Common myeloid progenitor, CD34-positive (primary cell): ENCODE data around the gene FAM156A.
"Not testable (repeated sequence)": the region's sequence is repeated elsewhere in the genome, so short reads cannot be mapped to it uniquely, and the experiment has no call there.

ENCODE experiments used
- CTCF ChIA-PET: fragments of 350-600 bp; sonication (Branson Sonifier 250); formaldehyde crosslinking; loops from one replicate; lab custom pipeline; 2021; ENCODE audit warnings: antibody characterized with exemption; lab: Charles Lee
- POLR2A ChIA-PET: fragments of 350-600 bp; sonication (Branson Sonifier 250); formaldehyde crosslinking; loops from one replicate; lab custom pipeline; 2021; ENCODE audit warnings: antibody characterized with exemption; lab: Charles Lee
- DNase-seq, 3 donors: peaks; one replicate each; pipeline versions ENCODE4 v3.0.0 to v3.0.0-alpha.2; 2013
- H3K27ac ChIP-seq, 2 experiments: 1 replicate in 1 of 2; 2 replicates in 1 of 2; pipeline ENCODE4 v1.7.0; 2013; ENCODE audit warnings: inconsistent platforms in 2 of 2, low read length in 2 of 2, mild to moderate bottlenecking in 2 of 2, low read depth in 1 of 2, moderate library complexity in 1 of 2; ENCODE audit not compliant: severe bottlenecking in 2 of 2, insufficient read depth in 1 of 2, poor library complexity in 1 of 2
- H3K27me3 ChIP-seq, 5 experiments: replicated peaks in 2 of 5; 1 replicate in 3 of 5; 2 replicates in 2 of 5; pipeline versions ENCODE4 v1.6.1 to v1.7.0; 2013; ENCODE audit warnings: low read length in 4 of 5, mild to moderate bottlenecking in 2 of 5, moderate library complexity in 2 of 5, inconsistent platforms in 1 of 5; ENCODE audit not compliant: insufficient read depth in 5 of 5, control insufficient read depth in 4 of 5
- H3K36me3 ChIP-seq, 4 experiments: 1 replicate in 2 of 4; 2 replicates in 2 of 4; pipeline versions ENCODE4 v1.6.1 to v1.7.0; 2013; ENCODE audit warnings: low read length in 3 of 4, control low read depth in 1 of 4, mild to moderate bottlenecking in 1 of 4; ENCODE audit not compliant: control insufficient read depth in 4 of 4, insufficient read depth in 4 of 4
- H3K4me1 ChIP-seq, 4 experiments: 1 replicate in 3 of 4; 2 replicates in 1 of 4; pipeline versions ENCODE4 v1.6.1 to v1.7.1; 2013; ENCODE audit warnings: low read length in 3 of 4, mild to moderate bottlenecking in 3 of 4, control low read depth in 1 of 4, inconsistent platforms in 1 of 4, moderate library complexity in 1 of 4; ENCODE audit not compliant: control insufficient read depth in 4 of 4, insufficient read depth in 4 of 4; ENCODE audit errors: control extremely low read depth in 1 of 4
- H3K4me3 ChIP-seq, 7 experiments: 1 replicate in 4 of 7; 2 replicates in 3 of 7; pipeline versions ENCODE4 v1.5.1 to v1.7.0; 2013; ENCODE audit warnings: mild to moderate bottlenecking in 7 of 7, low read length in 6 of 7, moderate library complexity in 6 of 7, inconsistent platforms in 2 of 7, low read depth in 2 of 7, control low read depth in 1 of 7; ENCODE audit not compliant: insufficient read depth in 4 of 7, control insufficient read depth in 1 of 7; ENCODE audit errors: extremely low read depth in 1 of 7
- H3K9me3 ChIP-seq, 5 experiments: 1 replicate in 4 of 5; 2 replicates in 1 of 5; pipeline versions ENCODE4 v1.6.1 to v1.7.1; 2013; ENCODE audit warnings: low read length in 4 of 5, mild to moderate bottlenecking in 2 of 5, inconsistent platforms in 1 of 5, low read depth in 1 of 5, moderate library complexity in 1 of 5; ENCODE audit not compliant: control insufficient read depth in 4 of 5, insufficient read depth in 2 of 5; ENCODE audit errors: control extremely low read depth in 1 of 5
- WGBS: methylation state at CpG from one replicate; pipeline ENCODE4 v1.1.5; 2013; ENCODE audit not compliant: insufficient coverage; 5-methylcytosine and 5-hydroxymethylcytosine counted together

The FAM156A gene

DNA sequence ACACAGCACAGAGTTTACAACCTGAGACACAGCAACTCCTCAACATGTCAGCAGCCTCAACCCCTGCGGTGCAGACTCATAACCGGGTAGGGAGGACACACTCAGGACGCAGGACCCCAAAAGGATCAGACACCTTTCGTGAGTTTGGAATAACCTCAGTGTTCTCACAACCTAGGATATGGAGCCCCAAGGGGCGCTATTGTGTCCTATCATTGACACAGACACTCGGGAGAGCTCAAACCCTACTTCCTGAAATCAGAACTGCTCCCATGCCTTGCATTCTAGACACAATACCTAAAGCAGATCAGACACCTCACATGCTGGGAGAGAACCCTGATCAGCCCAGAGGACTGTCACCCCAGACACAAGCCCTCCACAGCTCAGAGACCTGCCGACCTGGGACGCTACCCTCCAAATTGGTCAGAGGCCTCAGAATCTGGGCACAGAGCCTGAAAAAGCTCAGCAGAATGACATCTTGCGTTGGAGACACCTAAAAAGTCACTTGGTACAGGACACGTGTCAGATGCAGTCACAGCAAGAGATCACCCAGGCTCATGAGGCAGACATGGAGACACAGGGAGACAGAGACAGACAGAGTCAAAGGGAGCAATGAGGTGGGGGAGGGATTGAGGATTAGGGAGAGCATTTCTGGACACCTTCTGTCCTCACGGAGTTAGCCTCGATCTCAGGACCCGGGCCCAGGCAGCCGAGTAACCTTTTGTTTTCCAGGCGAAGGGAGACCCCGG, 8.8 kb upstream of the FAM156A start:
- DNase-seq, H3K4me1 ChIP-seq, H3K27me3 ChIP-seq, H3K36me3 ChIP-seq, CTCF ChIA-PET, H3K9me3 ChIP-seq, POLR2A ChIA-PET, H3K27ac ChIP-seq, H3K4me3 ChIP-seq: not testable (repeated sequence)
- WGBS, result no CpG with 5 or more reads among the region's 16 CpGs

DNA sequence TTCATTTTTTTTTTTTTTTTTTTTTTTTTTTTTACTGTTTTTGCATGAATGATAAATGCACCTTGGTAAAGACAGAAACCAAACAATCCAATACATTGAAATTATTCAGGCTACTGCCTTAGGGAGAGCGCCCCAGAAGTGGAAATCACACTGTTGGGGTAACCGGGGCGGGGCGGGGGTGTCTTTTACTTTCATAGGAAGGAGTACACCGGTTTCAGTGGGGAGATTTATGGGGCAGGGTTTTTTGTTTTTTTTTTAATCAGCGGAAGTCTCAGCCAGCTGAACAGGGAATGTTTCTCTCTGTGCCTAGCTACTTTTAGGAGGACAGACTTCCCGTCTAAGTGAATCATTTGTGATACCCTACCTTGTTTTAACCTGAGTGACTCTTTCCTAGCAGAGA, 643 bp upstream of the FAM156A start:
- H3K36me3 ChIP-seq, H3K4me1 ChIP-seq, H3K4me3 ChIP-seq, POLR2A ChIA-PET, DNase-seq, H3K9me3 ChIP-seq, H3K27me3 ChIP-seq, H3K27ac ChIP-seq, CTCF ChIA-PET: not testable (repeated sequence)
- WGBS, result no CpG with 5 or more reads among the region's 7 CpGs

DNA sequence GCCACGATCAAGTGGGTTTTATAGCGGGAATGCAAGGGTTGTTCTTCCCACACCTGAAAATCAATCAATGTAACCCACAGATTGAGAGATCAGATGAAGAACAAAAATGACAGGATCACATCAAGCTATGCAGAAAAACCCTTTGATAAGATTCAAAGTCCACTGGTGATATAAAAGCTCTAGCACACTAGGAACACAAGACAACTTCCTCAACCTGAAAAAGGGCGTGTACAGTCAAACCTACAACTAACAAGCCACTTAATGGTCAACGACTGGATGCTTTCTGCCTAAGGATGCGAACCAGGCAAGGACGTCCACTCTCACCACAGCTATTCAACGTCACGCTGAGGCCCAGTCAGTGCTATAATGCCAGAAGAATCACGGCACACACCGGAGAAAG, 8.4 kb downstream of the FAM156A start:
- CTCF ChIA-PET, H3K9me3 ChIP-seq, H3K27ac ChIP-seq, H3K4me1 ChIP-seq, POLR2A ChIA-PET, H3K27me3 ChIP-seq, H3K36me3 ChIP-seq, DNase-seq, H3K4me3 ChIP-seq: not testable (repeated sequence)
- WGBS, result no CpG with 5 or more reads among the region's 10 CpGs

DNA sequence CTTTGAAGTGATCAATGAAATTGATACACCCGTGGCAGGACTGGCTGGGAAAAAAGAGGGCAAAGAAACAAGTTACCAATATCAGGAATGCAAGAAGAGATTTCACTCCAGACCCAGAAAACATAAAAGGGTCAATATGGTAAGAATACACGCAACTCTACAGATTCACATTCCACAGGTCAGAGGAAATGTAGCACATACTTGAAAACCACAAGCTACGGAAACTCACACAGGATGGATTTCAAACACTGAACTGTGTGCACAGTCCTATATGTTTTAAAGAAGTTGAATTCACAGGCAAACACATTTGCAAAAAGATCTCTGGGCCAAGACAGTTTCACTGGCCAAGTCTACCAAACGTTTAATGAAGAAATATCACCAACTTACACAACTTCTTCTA, 9.0 kb downstream of the FAM156A start:
- not testable (repeated sequence) for DNase-seq, H3K4me1 ChIP-seq

DNA sequence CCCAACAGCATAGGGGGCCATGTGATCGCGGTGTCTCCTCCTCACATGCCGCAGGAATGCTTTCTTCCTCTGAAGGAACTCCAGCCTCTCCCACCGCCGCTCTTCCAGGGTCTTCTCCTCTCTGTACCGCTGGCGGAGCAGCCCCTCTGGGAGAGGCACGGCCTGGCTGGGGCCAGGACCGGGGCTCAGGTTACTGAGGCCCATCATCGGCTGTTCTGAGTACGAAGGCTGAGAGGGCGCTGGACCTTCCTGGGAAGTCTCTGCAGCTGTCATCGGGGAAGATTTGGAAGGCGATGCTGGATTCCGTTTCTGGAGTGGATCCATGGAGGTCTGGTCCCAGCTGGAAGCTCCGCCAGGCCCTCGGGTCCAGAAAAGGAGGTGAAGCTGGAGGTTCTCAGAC, 10.1 kb downstream of the FAM156A start:
- CTCF ChIA-PET, POLR2A ChIA-PET, DNase-seq, H3K9me3 ChIP-seq, H3K36me3 ChIP-seq, H3K4me3 ChIP-seq, H3K27ac ChIP-seq, H3K4me1 ChIP-seq, H3K27me3 ChIP-seq: not testable (repeated sequence)
- no CpG with 5 or more reads among the region's 17 CpGs for WGBS

More for the DNA sequence above, 9.0 kb downstream of the FAM156A start:
- H3K9me3 ChIP-seq, CTCF ChIA-PET, H3K36me3 ChIP-seq, POLR2A ChIA-PET, H3K27ac ChIP-seq, H3K4me3 ChIP-seq, H3K27me3 ChIP-seq: not testable (repeated sequence)
- no CpG with 5 or more reads among the region's 4 CpGs for WGBS

DNA sequence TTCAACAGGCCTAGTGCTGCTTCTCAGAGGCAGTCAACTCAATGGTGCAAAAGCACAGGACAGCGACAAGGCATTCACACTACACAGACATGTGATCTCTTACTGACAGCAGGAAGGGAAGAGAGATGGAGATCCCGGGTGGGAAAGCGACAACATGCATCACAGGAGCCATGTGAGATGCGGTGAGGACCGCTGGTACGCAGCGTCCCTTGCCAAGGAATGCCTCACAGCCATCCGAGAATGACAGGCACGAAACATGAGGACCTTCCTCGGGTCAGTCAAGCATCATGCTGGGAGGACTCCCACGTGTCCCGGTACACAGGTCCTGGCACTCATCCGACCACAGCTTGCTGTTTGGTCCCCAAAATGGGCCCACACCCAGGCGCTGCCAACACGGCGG, 10.8 kb downstream of the FAM156A start:
- POLR2A ChIA-PET, H3K27ac ChIP-seq, H3K27me3 ChIP-seq, H3K9me3 ChIP-seq, H3K4me1 ChIP-seq, DNase-seq, CTCF ChIA-PET, H3K36me3 ChIP-seq, H3K4me3 ChIP-seq: not testable (repeated sequence)
- WGBS, result no CpG with 5 or more reads among the region's 16 CpGs

DNA sequence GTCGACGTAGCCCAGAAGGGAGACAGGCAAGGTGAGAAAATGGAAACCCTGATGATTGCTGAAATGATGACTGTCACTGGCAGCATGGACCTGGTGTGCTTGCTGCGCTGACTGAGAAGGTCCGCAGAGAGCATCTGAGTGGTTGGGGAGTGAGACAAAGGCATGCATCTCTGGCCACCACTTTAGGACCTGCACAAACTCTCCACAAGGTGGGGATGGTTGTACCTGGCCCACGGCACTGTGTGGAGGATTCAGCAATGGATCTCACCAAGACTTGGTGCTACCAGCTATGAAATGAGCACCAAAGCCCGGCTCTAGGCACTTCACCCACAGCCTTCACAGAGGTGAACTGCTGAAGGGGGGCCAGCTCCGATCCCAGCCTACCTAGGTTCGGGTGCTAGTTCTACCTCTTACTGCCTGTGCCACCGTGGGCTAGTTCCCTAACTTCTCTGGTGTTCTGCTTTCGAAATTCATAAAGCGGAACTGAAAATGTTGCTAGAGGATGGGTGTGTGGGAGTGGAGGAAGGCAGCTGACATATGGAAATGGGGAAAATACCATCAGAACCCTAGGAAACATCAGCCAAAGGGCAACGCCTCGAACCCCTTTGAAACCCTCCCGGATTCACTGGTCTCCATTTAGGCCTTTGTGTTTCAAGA, 12.4 kb downstream of the FAM156A start:
- H3K36me3 ChIP-seq, H3K4me1 ChIP-seq, DNase-seq, H3K27ac ChIP-seq, H3K27me3 ChIP-seq, H3K4me3 ChIP-seq, CTCF ChIA-PET, H3K9me3 ChIP-seq, POLR2A ChIA-PET: not testable (repeated sequence)
- no CpG with 5 or more reads among the region's 14 CpGs for WGBS
